SIG-M5 (cell line): ENCODE data around the gene NPAS2.

Experiments
- DNase-seq: peaks from one replicate; lab custom pipeline; 2025; lab: John Stamatoyannopoulos, UW

NPAS2 gene, protein sequence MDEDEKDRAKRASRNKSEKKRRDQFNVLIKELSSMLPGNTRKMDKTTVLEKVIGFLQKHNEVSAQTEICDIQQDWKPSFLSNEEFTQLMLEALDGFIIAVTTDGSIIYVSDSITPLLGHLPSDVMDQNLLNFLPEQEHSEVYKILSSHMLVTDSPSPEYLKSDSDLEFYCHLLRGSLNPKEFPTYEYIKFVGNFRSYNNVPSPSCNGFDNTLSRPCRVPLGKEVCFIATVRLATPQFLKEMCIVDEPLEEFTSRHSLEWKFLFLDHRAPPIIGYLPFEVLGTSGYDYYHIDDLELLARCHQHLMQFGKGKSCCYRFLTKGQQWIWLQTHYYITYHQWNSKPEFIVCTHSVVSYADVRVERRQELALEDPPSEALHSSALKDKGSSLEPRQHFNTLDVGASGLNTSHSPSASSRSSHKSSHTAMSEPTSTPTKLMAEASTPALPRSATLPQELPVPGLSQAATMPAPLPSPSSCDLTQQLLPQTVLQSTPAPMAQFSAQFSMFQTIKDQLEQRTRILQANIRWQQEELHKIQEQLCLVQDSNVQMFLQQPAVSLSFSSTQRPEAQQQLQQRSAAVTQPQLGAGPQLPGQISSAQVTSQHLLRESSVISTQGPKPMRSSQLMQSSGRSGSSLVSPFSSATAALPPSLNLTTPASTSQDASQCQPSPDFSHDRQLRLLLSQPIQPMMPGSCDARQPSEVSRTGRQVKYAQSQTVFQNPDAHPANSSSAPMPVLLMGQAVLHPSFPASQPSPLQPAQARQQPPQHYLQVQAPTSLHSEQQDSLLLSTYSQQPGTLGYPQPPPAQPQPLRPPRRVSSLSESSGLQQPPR

GRCh38 chr2:100819370-100820272, at the start of gene NPAS2:
Gene NPAS2 (plus strand): TSS chr2:100820139. CDS start chr2:100904755, 84,616 bp downstream.
- no peak for DNase-seq

GRCh38 chr2:100771125-100771524, 48.8 kb upstream of the NPAS2 start:
- no peak for DNase-seq

DNA sequence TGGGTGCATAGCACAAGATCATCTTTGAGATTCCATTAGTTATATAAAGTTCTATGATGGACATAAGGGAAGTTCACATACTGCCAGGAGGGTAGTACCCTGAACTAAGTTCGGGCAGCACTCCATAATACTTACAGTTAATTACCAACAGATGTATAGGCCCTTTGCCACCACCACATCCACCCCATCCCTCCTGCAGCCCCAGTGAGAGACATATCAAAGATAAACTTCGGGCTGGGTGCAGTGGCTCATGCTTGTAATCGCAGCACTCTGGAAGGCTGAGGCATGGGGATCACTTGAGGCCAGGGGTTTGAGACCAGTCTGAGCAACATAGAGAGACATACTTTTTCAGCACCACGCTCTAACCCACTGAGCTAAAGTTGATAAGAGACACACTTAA, 46.4 kb upstream of the NPAS2 start:
- no peak for DNase-seq

DNA sequence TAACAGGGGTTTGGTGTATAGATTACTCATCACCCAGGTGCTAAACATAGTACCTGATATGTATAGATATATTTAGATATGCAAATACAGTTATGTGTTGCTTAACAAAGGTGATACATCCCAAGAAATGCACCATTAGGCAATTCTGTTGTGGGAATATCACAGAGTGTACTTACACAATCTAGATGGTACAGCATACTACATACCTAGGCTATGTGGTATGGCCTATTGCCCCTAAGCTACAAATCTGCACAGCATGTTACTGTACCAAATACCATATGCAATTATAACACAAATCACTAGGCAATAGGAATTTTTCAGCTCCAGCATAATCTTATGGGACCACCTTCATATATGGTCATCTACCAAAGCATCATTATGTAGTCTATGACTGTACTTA, 43.5 kb upstream of the NPAS2 start:
- DNase-seq, result no peak

GRCh38 chr2:100778637-100779450, 41.1 kb upstream of the NPAS2 start:
- DNase-seq, result no peak

DNA sequence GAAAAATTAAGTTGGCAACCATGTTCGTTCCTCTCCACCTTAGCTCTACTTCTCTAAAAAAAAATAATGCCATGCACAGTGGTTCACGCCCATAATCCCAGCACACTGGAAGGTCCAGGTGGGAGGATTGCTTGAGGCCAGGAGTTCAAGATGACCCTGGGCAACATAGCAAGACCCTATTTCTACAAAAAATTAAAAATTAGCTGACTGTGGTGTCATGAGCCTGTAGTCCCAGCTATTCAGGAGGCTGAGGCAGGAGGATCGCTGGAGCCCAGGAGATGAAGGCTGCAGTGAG, 40.1 kb upstream of the NPAS2 start:
- DNase-seq, result no peak

GRCh38 chr2:100780203-100781008, 39.5 kb upstream of the NPAS2 start:
- DNase-seq, result peak; percentile 23

DNA sequence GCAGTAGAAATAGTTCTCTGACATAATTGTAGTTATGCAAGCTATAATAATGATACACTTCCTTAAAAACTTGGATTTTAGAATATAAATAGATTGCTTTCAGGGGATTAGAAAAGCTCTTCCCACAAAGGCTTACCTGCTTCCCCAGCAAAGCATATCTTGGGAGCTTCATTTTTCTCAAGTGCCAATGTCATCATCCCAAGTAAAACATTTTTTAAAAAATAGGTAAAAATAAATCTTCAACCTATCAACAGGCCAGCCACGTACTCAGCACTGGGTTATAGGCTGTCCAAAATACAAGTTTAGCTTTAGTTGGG, 39.0 kb upstream of the NPAS2 start:
- DNase-seq, result no peak

GRCh38 chr2:100781523-100782379, 38.2 kb upstream of the NPAS2 start:
- no peak for DNase-seq

DNA sequence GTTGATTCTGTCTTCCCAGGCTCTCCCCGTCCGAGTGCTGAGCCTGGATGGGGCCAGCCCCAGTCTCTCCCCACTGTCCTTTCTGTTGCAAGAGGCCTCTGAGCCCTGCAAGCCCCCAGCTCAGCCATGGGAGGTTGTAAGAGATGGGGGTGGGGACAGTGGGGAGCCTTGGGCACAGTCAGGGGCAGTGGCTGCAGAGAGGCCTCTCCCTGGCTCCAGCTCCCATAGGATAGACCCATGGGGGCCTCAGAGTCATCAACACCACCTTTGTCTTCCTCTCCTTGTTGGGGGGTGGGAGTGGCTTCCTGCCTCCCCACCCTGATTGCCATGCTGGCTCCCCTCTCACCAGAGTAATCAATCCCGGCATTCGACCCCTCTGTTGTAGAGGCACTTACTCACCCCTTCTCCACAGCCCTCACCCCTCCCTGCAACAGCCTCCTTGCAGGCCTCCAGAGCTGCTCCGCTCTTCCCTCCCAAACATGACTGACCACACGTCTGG, 37.5 kb upstream of the NPAS2 start:
- DNase-seq, result no peak

GRCh38 chr2:100783987-100784386, 36.0 kb upstream of the NPAS2 start:
- DNase-seq, result no peak

GRCh38 chr2:100784681-100785080, 35.3 kb upstream of the NPAS2 start:
- no peak for DNase-seq

- DNase-seq, result no peak
These were observed 34.2 kb upstream of the NPAS2 start for GRCh38 chr2:100785626-100786296.

DNA sequence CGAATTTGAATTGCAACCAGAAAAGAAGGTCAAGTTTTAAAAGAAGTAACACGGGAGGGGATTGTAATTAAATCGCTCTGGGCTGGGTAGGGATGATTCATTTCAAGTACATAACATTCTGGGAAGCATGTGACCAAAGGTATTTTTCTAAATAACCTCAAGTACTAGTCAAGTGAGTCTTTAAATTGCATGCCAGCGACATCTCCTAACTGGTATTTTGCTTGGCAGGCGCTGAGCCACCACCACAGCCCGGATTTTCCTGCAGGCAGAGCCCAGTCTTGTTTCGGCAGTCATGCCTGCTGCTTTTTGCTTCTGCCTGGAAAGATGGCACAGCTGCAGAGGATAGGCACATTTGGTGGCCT, 33.7 kb upstream of the NPAS2 start:
- no peak for DNase-seq

DNA sequence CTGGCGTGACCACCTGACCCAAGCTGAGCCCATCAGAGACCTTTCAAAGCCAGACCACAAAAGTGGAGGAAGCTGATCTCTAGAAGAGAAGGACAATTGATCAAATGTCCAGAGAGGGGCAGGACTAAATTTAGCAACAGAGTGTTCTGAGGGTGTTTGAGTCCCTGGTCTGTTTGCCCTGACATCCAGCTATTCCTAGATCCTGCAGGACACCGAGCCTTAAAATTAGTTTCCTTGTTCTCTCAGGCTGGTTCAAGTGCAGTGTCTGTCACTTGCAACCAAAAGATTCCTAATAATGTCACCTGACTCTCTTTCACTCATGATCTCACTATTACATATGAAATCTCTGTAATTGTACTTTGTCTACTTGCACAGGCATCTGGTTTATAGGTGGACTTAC, 33.0 kb upstream of the NPAS2 start:
- no peak for DNase-seq

GRCh38 chr2:100789361-100789760, 30.6 kb upstream of the NPAS2 start:
- DNase-seq, result no peak

DNA sequence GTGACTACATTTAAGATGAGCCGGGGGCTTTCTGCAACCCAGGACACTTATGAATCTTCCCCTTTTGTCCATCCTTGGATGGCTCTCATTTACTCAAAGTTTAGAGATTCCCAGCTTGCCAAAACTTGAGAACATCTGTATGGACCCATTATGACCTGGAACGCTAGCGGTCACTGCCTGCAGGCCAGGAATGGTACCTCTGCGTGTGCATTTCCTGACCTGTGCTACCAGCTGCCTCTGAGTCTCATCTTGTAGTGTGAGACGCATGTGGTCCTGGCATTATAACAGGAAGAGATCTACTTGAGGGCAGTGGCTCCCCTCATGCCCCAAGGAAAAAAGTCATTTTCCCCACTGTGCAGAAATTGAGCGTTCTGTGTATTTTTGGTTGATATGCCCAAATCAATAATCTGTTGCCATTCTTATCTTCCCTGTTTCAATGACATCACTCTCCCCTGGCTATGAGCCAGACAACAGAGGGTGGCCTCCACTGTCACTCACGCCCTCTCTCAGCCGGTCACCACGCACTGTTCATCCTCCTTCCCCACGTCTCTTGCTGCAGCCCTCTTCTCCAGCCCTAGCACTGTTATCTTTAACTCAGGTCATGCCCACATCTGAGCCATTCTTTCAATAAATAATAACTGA, 28.5 kb upstream of the NPAS2 start:
- no peak for DNase-seq

GRCh38 chr2:100791936-100792308, 28.0 kb upstream of the NPAS2 start:
- no peak for DNase-seq

DNA sequence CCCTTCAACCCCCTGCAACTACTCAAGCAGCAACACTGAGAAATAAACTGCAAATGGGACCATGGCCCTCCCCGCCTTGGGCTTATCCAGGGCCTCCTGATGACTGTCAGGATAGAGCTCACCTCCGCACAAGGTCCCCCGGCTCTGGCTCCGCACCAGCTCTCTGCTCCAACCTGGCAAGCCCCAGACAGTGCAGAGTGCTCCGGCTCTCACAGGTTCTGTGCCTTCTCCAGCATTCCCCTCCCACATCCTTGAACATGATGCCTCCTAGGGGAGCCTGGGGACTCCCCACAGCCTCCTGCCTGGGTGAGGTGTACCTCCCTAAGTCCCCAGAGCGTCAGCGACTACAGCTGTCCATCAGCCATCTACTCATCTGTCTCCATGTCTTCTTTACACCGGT, 26.7 kb upstream of the NPAS2 start:
- no peak for DNase-seq
